Measurements from ENCODE around the gene SP7.

DNA sequence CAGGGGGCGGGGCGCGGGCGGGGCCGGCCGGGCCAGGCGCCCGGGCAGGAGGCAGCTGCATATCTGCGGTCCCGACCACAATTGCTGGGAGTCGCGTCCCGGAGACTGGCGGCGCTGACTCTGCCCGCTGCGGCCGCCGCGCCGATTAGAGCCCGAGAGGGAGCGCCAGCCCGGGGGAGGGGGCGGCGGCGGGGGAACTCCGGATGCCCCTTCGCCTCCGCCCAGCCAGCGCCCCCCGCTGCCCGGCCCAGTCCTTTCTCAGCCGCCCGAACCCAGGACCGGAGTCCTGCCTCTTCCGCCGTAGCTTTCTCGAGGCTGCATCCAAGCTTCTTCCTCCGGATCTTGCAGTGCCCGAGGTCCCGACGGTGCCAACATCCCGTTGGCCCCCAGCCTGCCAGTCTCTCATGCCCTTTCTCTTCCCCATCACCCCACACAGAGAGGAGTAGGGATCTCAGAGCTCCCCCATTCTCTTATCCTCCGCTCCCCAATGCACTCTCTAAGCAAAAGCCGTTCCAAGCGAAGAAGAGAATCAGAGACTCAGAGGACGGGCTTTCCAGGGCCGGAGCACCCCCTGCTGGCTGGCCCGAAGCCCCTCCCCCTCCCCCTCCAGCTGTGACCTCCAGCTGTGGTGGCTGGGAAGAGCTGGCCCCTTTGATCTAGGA lies 8.8 kb upstream of the SP7 start:
- TF ChIP-seq CTCF (IDR thresholded peaks at IDR 0.05 in 4 of 5, conservative IDR thresholded peaks at IDR 0.05 in 1 of 5) (peak; percentile 76 to 80 (median 76)), POLR2A (IDR thresholded peaks at IDR 0.05) (peak; percentile 39 to 50)
